ENCODE measurements around the gene ACTA1.
"Not testable (repeated sequence)": the region's sequence is repeated elsewhere in the genome, so short reads cannot be mapped to it uniquely, and the experiment has no call there.

ACTA1 gene

GRCh38 chr1:229407206-229408026, 26.5 kb downstream of the ACTA1 start:
- no peak for DNase-seq

GRCh38 chr1:229406798-229407197, 27.1 kb downstream of the ACTA1 start:
- no peak for DNase-seq

GRCh38 chr1:229403573-229403972, 30.3 kb downstream of the ACTA1 start:
- no peak for DNase-seq

- DNase-seq = no peak
Measured at GRCh38 chr1:229402993-229403392, 30.9 kb downstream of the ACTA1 start.

GRCh38 chr1:229402329-229402728, 31.6 kb downstream of the ACTA1 start:
- DNase-seq = not testable (repeated sequence)

GRCh38 chr1:229397762-229398161, 36.1 kb downstream of the ACTA1 start:
- DNase-seq = no peak

GRCh38 chr1:229396585-229397206, 37.2 kb downstream of the ACTA1 start:
- DNase-seq = no peak

- not testable (repeated sequence) for DNase-seq
Measured at GRCh38 chr1:229394517-229394916, 39.4 kb downstream of the ACTA1 start.

- no peak for DNase-seq
Measured at GRCh38 chr1:229392936-229393335, 41.0 kb downstream of the ACTA1 start.

- no peak for DNase-seq
Measured at GRCh38 chr1:229390130-229390529, 43.8 kb downstream of the ACTA1 start.

GRCh38 chr1:229388897-229389580, 44.9 kb downstream of the ACTA1 start:
- no peak for DNase-seq

- no peak for DNase-seq
Measured at GRCh38 chr1:229385853-229386456, 47.9 kb downstream of the ACTA1 start.

- DNase-seq = no peak
Measured at GRCh38 chr1:229384822-229385221, 49.1 kb downstream of the ACTA1 start.

GRCh38 chr1:229383961-229384360, 49.9 kb downstream of the ACTA1 start:
- DNase-seq = no peak

- no peak for DNase-seq
Measured at GRCh38 chr1:229383188-229383587, 50.7 kb downstream of the ACTA1 start.

Measured in activated T-cell treated with anti-CD3 and anti-CD28 coated beads, Interleukin-2, amount 50 U/mL, for 48 hours (primary cell).